Hematopoietic multipotent progenitor cell treated with erythropoietin and hydrocortisone succinate and interleukin-3 and kit ligand, for 8 days (in vitro differentiated cells): ENCODE measurements around the gene MTHFD2L.
"Not testable (repeated sequence)": the region's sequence is repeated elsewhere in the genome, so short reads cannot be mapped to it uniquely, and the experiment has no call there.

ENCODE experiments used
- DNase-seq: peaks from one replicate; pipeline ENCODE4 v3.0.0-alpha.2; 2015

MTHFD2L gene

GRCh38 chr4:74190919-74191397 is 33.0 kb downstream of the MTHFD2L start:
- no peak for DNase-seq

GRCh38 chr4:74197080-74197479 is 39.2 kb downstream of the MTHFD2L start:
- DNase-seq, result no peak

GRCh38 chr4:74202062-74202586 is 44.2 kb downstream of the MTHFD2L start:
- DNase-seq, result no peak

- no peak for DNase-seq
Measured at GRCh38 chr4:74203467-74203866, 45.5 kb downstream of the MTHFD2L start.

- no peak for DNase-seq
Measured at GRCh38 chr4:74205046-74205445, 47.1 kb downstream of the MTHFD2L start.

GRCh38 chr4:74205559-74205958 is 47.6 kb downstream of the MTHFD2L start:
- DNase-seq, result no peak

- DNase-seq, result peak; percentile 70
Measured at GRCh38 chr4:74206088-74206825, 48.3 kb downstream of the MTHFD2L start.

- not testable (repeated sequence) for DNase-seq
Measured at GRCh38 chr4:74214457-74215159, 56.7 kb downstream of the MTHFD2L start.

- not testable (repeated sequence) for DNase-seq
Measured at GRCh38 chr4:74215236-74215635, 57.3 kb downstream of the MTHFD2L start.

- DNase-seq, result no peak
Measured at GRCh38 chr4:74217365-74217764, 59.4 kb downstream of the MTHFD2L start.

GRCh38 chr4:74218201-74218600 is 60.3 kb downstream of the MTHFD2L start:
- no peak for DNase-seq

GRCh38 chr4:74219240-74219639 is 61.3 kb downstream of the MTHFD2L start:
- DNase-seq, result no peak

- DNase-seq, result no peak
Measured at GRCh38 chr4:74223098-74223497, 65.2 kb downstream of the MTHFD2L start.

- DNase-seq, result no peak
Measured at GRCh38 chr4:74223801-74224200, 65.9 kb downstream of the MTHFD2L start.

- peak; percentile 85 for DNase-seq
Measured at GRCh38 chr4:74228691-74229640, 71.0 kb downstream of the MTHFD2L start.

GRCh38 chr4:74230902-74231499 is 73.1 kb downstream of the MTHFD2L start:
- peak; percentile 59 for DNase-seq

- no peak for DNase-seq
Measured at GRCh38 chr4:74235135-74235534, 77.2 kb downstream of the MTHFD2L start.

- no peak for DNase-seq
Measured at GRCh38 chr4:74237425-74237966, 79.6 kb downstream of the MTHFD2L start.

GRCh38 chr4:74244049-74244448 is 86.1 kb downstream of the MTHFD2L start:
- no peak for DNase-seq

- DNase-seq, result no peak
Measured at GRCh38 chr4:74252933-74253332, 95.0 kb downstream of the MTHFD2L start.

GRCh38 chr4:74254386-74254785 is 96.5 kb downstream of the MTHFD2L start:
- DNase-seq, result no peak

GRCh38 chr4:74255096-74255495 is 97.2 kb downstream of the MTHFD2L start:
- DNase-seq, result peak; percentile 56
